Mesenchymal stem cell (in vitro differentiated cells and primary cell): Measurements from ENCODE around the gene HMGB4.

Experiments
- DNase-seq: peaks from one replicate; pipeline ENCODE4 v3.0.0-alpha.2; 2013
- H2AFZ ChIP-seq: one replicate; pipeline ENCODE4 v1.6.1; 2013; ENCODE audit warnings: low read depth, mild to moderate bottlenecking, control low read depth, inconsistent platforms, low read length, moderate library complexity
- H2AK5ac ChIP-seq: 2 replicates; pipeline ENCODE4 v1.6.1; 2013; ENCODE audit warnings: low read length, moderate library complexity, mild to moderate bottlenecking, inconsistent platforms; ENCODE audit not compliant: severe bottlenecking
- H2BK120ac ChIP-seq: one replicate; pipeline ENCODE4 v1.6.1; 2013; ENCODE audit warnings: low read depth, mild to moderate bottlenecking, inconsistent platforms, low read length, moderate library complexity
- H2BK12ac ChIP-seq, 2 experiments: one replicate each; pipeline ENCODE4 v1.6.1; 2013; ENCODE audit warnings: inconsistent platforms in 2 of 2, low read length in 2 of 2, mild to moderate bottlenecking in 2 of 2, moderate library complexity in 2 of 2, control low read depth in 1 of 2
- H2BK15ac ChIP-seq: one replicate; pipeline ENCODE4 v1.6.1; 2013; ENCODE audit warnings: mild to moderate bottlenecking, low read depth, inconsistent platforms; ENCODE audit not compliant: poor library complexity, severe bottlenecking
- H2BK5ac ChIP-seq: 2 replicates; pipeline ENCODE4 v1.6.1; 2013; ENCODE audit warnings: low read depth, mild to moderate bottlenecking, low read length, control low read depth, inconsistent platforms; ENCODE audit not compliant: poor library complexity, severe bottlenecking
- H3K14ac ChIP-seq, 2 experiments: one replicate each; pipeline ENCODE4 v1.6.1; 2013; ENCODE audit warnings: inconsistent platforms in 2 of 2, low read length in 2 of 2, control low read depth in 1 of 2, mild to moderate bottlenecking in 1 of 2, moderate library complexity in 1 of 2
- H3K18ac ChIP-seq, 2 experiments: one replicate each; pipeline ENCODE4 v1.6.1; 2013; ENCODE audit warnings: inconsistent platforms in 2 of 2, low read length in 2 of 2, control low read depth in 1 of 2, low read depth in 1 of 2, mild to moderate bottlenecking in 1 of 2
- H3K23ac ChIP-seq, 2 experiments: one replicate each; pipeline ENCODE4 v1.6.1; 2013; ENCODE audit warnings: inconsistent platforms in 2 of 2, low read length in 2 of 2, mild to moderate bottlenecking in 2 of 2, moderate library complexity in 2 of 2, control low read depth in 1 of 2
- H3K27ac ChIP-seq: 2 replicates; pipeline ENCODE4 v1.5.1; 2013; ENCODE audit warnings: mild to moderate bottlenecking, moderate library complexity, low read length, control low read depth, inconsistent platforms; ENCODE audit not compliant: poor library complexity, severe bottlenecking
- H3K27me3 ChIP-seq, 2 experiments: 2 replicates each; pipeline versions ENCODE4 v1.6.1 to v1.7.0; 2013; ENCODE audit warnings: low read length in 2 of 2, mild to moderate bottlenecking in 2 of 2, moderate library complexity in 2 of 2, control low read depth in 1 of 2, inconsistent platforms in 1 of 2; ENCODE audit not compliant: control insufficient read depth in 1 of 2, insufficient read depth in 1 of 2
- H3K36me3 ChIP-seq, 2 experiments: 2 replicates each; pipeline versions ENCODE4 v1.6.1 to v1.7.0; 2013; ENCODE audit warnings: low read length in 2 of 2, control low read depth in 1 of 2, inconsistent platforms in 1 of 2, low read depth in 1 of 2, mild to moderate bottlenecking in 1 of 2; ENCODE audit not compliant: insufficient read depth in 2 of 2, control insufficient read depth in 1 of 2
- H3K4ac ChIP-seq, 2 experiments: one replicate each; pipeline ENCODE4 v1.6.1; 2013; ENCODE audit warnings: inconsistent platforms in 2 of 2, low read length in 2 of 2, mild to moderate bottlenecking in 2 of 2, moderate library complexity in 2 of 2, control low read depth in 1 of 2, low read depth in 1 of 2
- H3K4me1 ChIP-seq: 2 replicates; pipeline ENCODE4 v1.6.1; 2013; ENCODE audit warnings: low read depth, low read length, control low read depth; ENCODE audit not compliant: control insufficient read depth, insufficient read depth
- H3K4me2 ChIP-seq: 2 replicates; pipeline ENCODE4 v1.6.1; 2013; ENCODE audit warnings: low read length, mild to moderate bottlenecking, inconsistent platforms; ENCODE audit not compliant: poor library complexity, severe bottlenecking
- H3K4me3 ChIP-seq, 2 experiments: 2 replicates each; pipeline versions ENCODE4 v1.5.1 to v1.7.0; 2013; ENCODE audit warnings: low read length in 2 of 2, mild to moderate bottlenecking in 2 of 2, control low read depth in 1 of 2, low read depth in 1 of 2; ENCODE audit not compliant: insufficient read depth in 1 of 2
- H3K79me1 ChIP-seq: replicated peaks from 2 replicates; pipeline ENCODE4 v1.6.1; 2013; ENCODE audit warnings: mild to moderate bottlenecking, control low read depth, low read length, inconsistent platforms; ENCODE audit not compliant: poor library complexity, severe bottlenecking
- H3K9ac ChIP-seq: 2 replicates; pipeline ENCODE4 v1.7.0; 2013; ENCODE audit warnings: mild to moderate bottlenecking, low read length, moderate library complexity
- H3K9me3 ChIP-seq: 2 replicates; pipeline ENCODE4 v1.7.0; 2013; ENCODE audit warnings: mild to moderate bottlenecking, low read length; ENCODE audit not compliant: control insufficient read depth
- H4K8ac ChIP-seq: one replicate; pipeline ENCODE4 v1.6.1; 2013; ENCODE audit warnings: inconsistent platforms, mild to moderate bottlenecking, low read length, moderate library complexity
- H4K91ac ChIP-seq: one replicate; pipeline ENCODE4 v1.6.1; 2013; ENCODE audit warnings: mild to moderate bottlenecking, low read length, inconsistent platforms
- WGBS: methylation state at CpG from one replicate; pipeline ENCODE4 v1.1.7; 2013; ENCODE audit warnings: mixed read lengths; 5-methylcytosine and 5-hydroxymethylcytosine counted together

Gene HMGB4

DNA sequence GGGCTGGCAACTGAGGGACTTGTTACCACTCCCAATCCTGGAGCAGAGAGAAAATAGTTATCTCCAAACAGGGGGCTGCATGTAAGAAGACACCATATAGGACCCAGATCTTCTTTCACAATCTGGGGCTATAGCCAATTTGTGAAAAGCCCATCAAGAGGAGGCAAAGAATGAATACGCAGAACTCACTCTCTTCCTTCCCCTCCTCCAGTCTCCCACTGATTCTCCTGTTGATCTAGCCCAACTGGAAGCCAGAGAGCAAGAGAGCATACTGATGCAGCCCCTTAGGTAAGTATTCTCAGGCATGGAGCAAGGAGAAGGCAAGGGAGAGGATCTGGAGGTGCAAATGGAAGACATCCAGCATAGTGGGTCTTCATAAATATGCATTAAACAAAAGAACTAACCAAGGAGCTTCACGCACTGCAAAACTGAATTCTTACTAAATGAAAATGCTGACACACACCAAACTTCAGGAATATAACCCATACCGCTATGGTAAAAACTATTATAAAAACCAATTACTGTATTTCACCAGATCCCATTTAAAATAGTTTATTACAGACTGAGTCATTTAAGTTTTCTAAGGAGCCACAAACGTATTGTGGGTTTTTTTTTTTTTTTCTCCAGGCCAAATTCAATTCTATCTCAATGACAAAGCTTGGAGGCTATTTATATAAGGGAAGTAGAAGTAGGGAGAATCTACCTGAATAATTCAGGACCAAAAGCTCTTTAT lies 15.5 kb upstream of the HMGB4 start:
- Histone ChIP-seq H3K27me3 (no peaks in the 10 kb centered on the region), H3K36me3 (peaks cover 0 to 10% of the 10 kb centered on the region in 2 experiments), H2AK5ac (no peak overlapping the region), H3K4ac (no peak overlapping the region), H3K14ac (no peak overlapping the region), H3K9ac (no peak overlapping the region), H4K8ac (no peak overlapping the region), H3K4me2 (no peak overlapping the region), H3K18ac (no peak overlapping the region), H3K9me3 (no peaks in the 10 kb centered on the region), H4K91ac (no peak overlapping the region), H3K4me3 (no peak overlapping the region), H2BK120ac (no peak overlapping the region), H3K79me1 (no peaks in the 10 kb centered on the region), H2BK15ac (no peak overlapping the region), H3K4me1 (no peaks in the 10 kb centered on the region), H3K23ac (no peak overlapping the region), H2BK12ac (no peak overlapping the region), H2BK5ac (no peak overlapping the region), H3K27ac (no peak overlapping the region), H2AFZ (no peak overlapping the region)
- no peak for DNase-seq
- WGBS = 33% methylated on average over 2 of the region's 4 CpGs

DNA sequence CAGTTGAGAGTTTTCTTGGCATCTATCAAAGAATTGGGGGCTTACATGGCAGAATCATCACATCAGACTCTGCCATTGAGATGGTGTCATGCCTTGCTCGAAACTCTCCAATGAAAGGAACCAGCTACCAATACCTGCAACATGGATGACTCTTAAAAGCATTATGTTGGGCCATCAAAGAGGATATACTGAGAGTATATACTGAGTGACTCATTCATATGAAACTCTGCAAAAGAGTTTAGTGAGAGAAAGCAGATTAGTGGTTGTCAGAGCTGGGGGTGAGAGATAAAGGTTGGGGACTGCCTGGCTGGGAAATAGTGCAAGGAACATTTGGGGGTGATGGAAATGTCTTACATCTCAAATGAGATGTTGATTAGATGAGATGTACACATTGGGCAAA lies 14.7 kb upstream of the HMGB4 start:
- no peak overlapping the region for H2BK12ac ChIP-seq
- no peak overlapping the region for H3K4me2 ChIP-seq
- H3K36me3 ChIP-seq = peaks cover 0 to 10% of the 10 kb centered on the region in 2 experiments
- no peak for DNase-seq
- no peak overlapping the region for H2BK120ac ChIP-seq
- H4K91ac ChIP-seq = no peak overlapping the region
- H3K9me3 ChIP-seq = no peaks in the 10 kb centered on the region
- no peaks in the 10 kb centered on the region for H3K27me3 ChIP-seq
- H2AK5ac ChIP-seq = no peak overlapping the region
- no peak overlapping the region for H4K8ac ChIP-seq
- WGBS = no CpG with 5 or more reads among the region's 1 CpG
- H3K18ac ChIP-seq = no peak overlapping the region
- H3K9ac ChIP-seq = no peak overlapping the region
- H3K4me1 ChIP-seq = no peaks in the 10 kb centered on the region
- H3K27ac ChIP-seq = no peak overlapping the region
- no peaks in the 10 kb centered on the region for H3K79me1 ChIP-seq
- H3K4me3 ChIP-seq = no peak overlapping the region
- no peak overlapping the region for H3K4ac ChIP-seq
- no peak overlapping the region for H3K23ac ChIP-seq
- H2AFZ ChIP-seq = no peak overlapping the region
- H2BK5ac ChIP-seq = no peak overlapping the region
- no peak overlapping the region for H2BK15ac ChIP-seq
- no peak overlapping the region for H3K14ac ChIP-seq

DNA sequence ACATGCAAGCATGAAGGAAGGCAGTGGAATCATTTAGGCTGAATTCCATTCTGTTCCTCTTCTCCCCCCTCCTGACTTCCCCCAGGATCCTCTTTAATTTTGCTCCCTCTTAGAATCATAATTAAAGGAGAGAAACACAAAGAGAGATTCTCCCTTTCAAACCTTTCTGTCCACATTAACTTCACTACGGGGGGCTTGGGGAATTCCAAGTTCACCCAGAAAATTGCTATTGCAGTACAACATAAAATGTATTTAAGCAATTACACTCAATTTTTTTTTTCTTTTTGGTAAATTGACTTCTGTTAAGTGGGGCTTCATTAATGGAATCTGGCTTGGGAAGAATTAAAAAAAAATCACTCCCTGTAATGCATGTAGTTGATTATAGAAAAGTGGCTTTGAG lies 13.4 kb upstream of the HMGB4 start:
- Histone ChIP-seq H3K27ac (no peak overlapping the region), H4K8ac (no peak overlapping the region), H3K4me3 (no peak overlapping the region), H3K14ac (no peak overlapping the region), H3K23ac (no peak overlapping the region), H3K9me3 (no peaks in the 10 kb centered on the region), H3K4me1 (no peaks in the 10 kb centered on the region), H3K36me3 (peaks cover 0 to 6% of the 10 kb centered on the region in 2 experiments), H3K9ac (no peak overlapping the region), H2BK12ac (no peak overlapping the region), H4K91ac (no peak overlapping the region), H2AK5ac (no peak overlapping the region), H2BK15ac (no peak overlapping the region), H2AFZ (no peak overlapping the region), H3K18ac (no peak overlapping the region), H3K27me3 (no peaks in the 10 kb centered on the region), H2BK5ac (no peak overlapping the region), H3K79me1 (no peaks in the 10 kb centered on the region), H3K4me2 (no peak overlapping the region), H3K4ac (no peak overlapping the region), H2BK120ac (no peak overlapping the region)
- WGBS = 60% methylated on average over 1 of the region's 1 CpG
- DNase-seq = no peak

- no peak overlapping the region for H4K91ac ChIP-seq
- H3K4me3 ChIP-seq = no peak overlapping the region
- H3K79me1 ChIP-seq = no peaks in the 10 kb centered on the region
- H2AK5ac ChIP-seq = no peak overlapping the region
- H2BK5ac ChIP-seq = no peak overlapping the region
- no peaks in the 10 kb centered on the region for H3K9me3 ChIP-seq
- H3K18ac ChIP-seq = no peak overlapping the region
- no peak overlapping the region for H3K14ac ChIP-seq
- no peak overlapping the region for H3K23ac ChIP-seq
- no peaks in the 10 kb centered on the region for H3K36me3 ChIP-seq
- no peak overlapping the region for H3K4ac ChIP-seq
- H2BK15ac ChIP-seq = no peak overlapping the region
- H3K27ac ChIP-seq = no peak overlapping the region
- no peak overlapping the region for H2BK12ac ChIP-seq
- H2BK120ac ChIP-seq = no peak overlapping the region
- H3K9ac ChIP-seq = peak overlapping the region; percentile 46
- no peaks in the 10 kb centered on the region for H3K4me1 ChIP-seq
- no peak overlapping the region for H4K8ac ChIP-seq
- H3K27me3 ChIP-seq = no peaks in the 10 kb centered on the region
- H3K4me2 ChIP-seq = no peak overlapping the region
- H2AFZ ChIP-seq = no peak overlapping the region
- DNase-seq = no peak
These were observed 11.2 kb upstream of the HMGB4 start for GRCh38 chr1:33852711-33853110.
